SK-MEL-5 (cell line): ENCODE measurements around the gene PPP1CC. TPM values are rescaled to one million over a fixed set of nuclear protein-coding genes. Genes with fewer than 3 reads are reported as not detected.

Source experiments
- DNase-seq: peaks from one replicate; pipeline ENCODE4 v3.0.0-alpha.2; 2016; ENCODE audit warnings: low read depth, low spot score
- in situ Hi-C: cut with HindIII; loops from 2 replicates; pipeline ENCODE4 v1.10.0; 2016; ENCODE audit warnings: low sequenced_read_pairs, high pct_unique_total_duplicates, low pct_unique_long_range_greater_than_20kb
- total RNA-seq: library from RNA; depleted of rRNA; stranded (reverse); fragments of >200 nt; shearing (Covaris generic); gene quantifications from 2 replicates; pipeline ENCODE4 v1.2.3, GENCODE V29; 2014; rRNA removed

PPP1CC gene
- total RNA-seq, 1 experiment from 2014 or later = 197 TPM

- in situ Hi-C loops = no loop called here
- no peak for DNase-seq
These were observed 65.3 kb downstream of the PPP1CC start for GRCh38 chr12:110677206-110677911.

GRCh38 chr12:110676171-110676570, 66.5 kb downstream of the PPP1CC start:
- DNase-seq = no peak
- in situ Hi-C loops = no loop called here

GRCh38 chr12:110670161-110670701, 72.5 kb downstream of the PPP1CC start:
- DNase-seq = no peak
- in situ Hi-C loops = no loop called here

Other genes with a start within 250 kb of the PPP1CC start
- gene VPS29, start 240.8 kb downstream of the PPP1CC start, total RNA-seq = 62.1 and 76.5 TPM in 2 replicates
- gene RAD9B, start 240.6 kb downstream of the PPP1CC start, total RNA-seq = 0.45 and 0.61 TPM in 2 replicates
- gene PPTC7, start 159.6 kb downstream of the PPP1CC start, total RNA-seq = 18.9 and 21.2 TPM in 2 replicates
- 35.6 and 55.0 TPM in 2 replicates for gene TCTN1, start 128.8 kb downstream of the PPP1CC start, total RNA-seq
- gene HVCN1, start 53.8 kb downstream of the PPP1CC start, total RNA-seq = 2.1 TPM in 1 of 2 replicates, not detected in the other
- gene CCDC63, start 104.1 kb upstream of the PPP1CC start, total RNA-seq = not detected in 2 replicates
- not detected in 2 replicates for gene MYL2, start 177.7 kb upstream of the PPP1CC start, total RNA-seq